Activated CD8-positive, alpha-beta T cell treated with anti-CD3 and anti-CD28 coated beads for 36 hours (primary cell): Measurements from ENCODE around the gene TMOD4. TPM values are rescaled to one million over a fixed set of nuclear protein-coding genes. Genes with fewer than 3 reads are reported as not detected.
"Not testable (repeated sequence)": the region's sequence is repeated elsewhere in the genome, so short reads cannot be mapped to it uniquely, and the experiment has no call there.

ENCODE experiments used
- ATAC-seq: fragments of 200-7000 bp; cut with Tn5 transposase; one replicate; pipeline ENCODE4 v1.10.0; 2021; ENCODE audit warnings: mild to moderate bottlenecking, moderate library complexity
- CTCF ChIA-PET: fragments of 350-600 bp; sonication (Branson Sonifier 250); formaldehyde crosslinking; loops from one replicate; lab custom pipeline; 2021; ENCODE audit warnings: antibody characterized with exemption; lab: Charles Lee
- POLR2A ChIA-PET: fragments of 350-600 bp; sonication (Branson Sonifier 250); formaldehyde crosslinking; loops from one replicate; lab custom pipeline; 2021; ENCODE audit warnings: antibody characterized with exemption; lab: Charles Lee
- DNase-seq: peaks from one replicate; pipeline ENCODE4 v3.0.0-alpha.2; 2020
- H3K27ac Mint-ChIP-seq: one replicate; pipeline ENCODE4 v1.8.0; 2021; ENCODE audit warnings: mild to moderate bottlenecking, mixed read lengths
- H3K27me3 Mint-ChIP-seq: one replicate; pipeline ENCODE4 v1.8.0; 2021; ENCODE audit warnings: mixed read lengths
- H3K36me3 Mint-ChIP-seq: one replicate; pipeline ENCODE4 v1.8.0; 2021; ENCODE audit warnings: low read depth, mixed read lengths
- H3K4me1 Mint-ChIP-seq: one replicate; pipeline ENCODE4 v1.8.0; 2021; ENCODE audit warnings: low read depth, mixed read lengths
- H3K4me3 Mint-ChIP-seq: one replicate; pipeline ENCODE4 v1.8.0; 2021; ENCODE audit warnings: mild to moderate bottlenecking, moderate library complexity, mixed read lengths
- H3K9me3 Mint-ChIP-seq: one replicate; pipeline ENCODE4 v1.8.0; 2021; ENCODE audit warnings: mixed read lengths
- intact Hi-C: fragments of 100-400 bp; cut with micrococcal nuclease; formaldehyde crosslinking; loops from one replicate; pipeline ENCODE4 v1.10.0; 2022
- total RNA-seq, 2 experiments: library from RNA; stranded (reverse); gene quantifications; one replicate each; pipeline ENCODE4 v1.2.3, GENCODE V29; 2021
- TF ChIP-seq, protein P1 (sequence below): fragments of 200-600 bp; IDR thresholded peaks from one replicate; pipeline ENCODE4 v1.8.0; 2022; ENCODE audit warnings: antibody characterized with exemption, mild to moderate bottlenecking

Gene TMOD4
- total RNA-seq, 2 experiments from 2014 or later = 1.9 to 2.5 TPM

DNA sequence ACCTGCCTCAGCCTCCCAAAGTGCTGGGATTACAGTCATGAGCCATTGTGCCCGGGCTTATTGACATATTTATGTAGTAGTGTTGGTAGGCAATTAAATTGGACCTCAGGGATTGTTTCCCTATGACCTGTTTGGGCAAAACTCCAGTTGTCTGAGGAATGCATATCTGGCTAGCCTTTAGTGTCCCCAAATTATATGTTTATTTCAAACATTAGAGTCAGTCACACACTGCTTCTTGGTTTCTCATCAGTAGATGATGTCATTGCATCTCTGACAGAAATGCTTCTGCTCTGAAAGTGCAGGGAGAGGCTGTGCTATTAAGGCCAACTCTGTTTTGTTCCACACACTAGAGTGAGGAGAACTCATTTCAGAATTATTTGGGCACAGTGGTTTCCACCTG is 35.0 kb upstream of the TMOD4 start:
- Mint-ChIP-seq H3K27ac (no peak overlapping the region), H3K27me3 (no peaks in the 10 kb centered on the region), H3K4me1 (peaks cover 22% of the 10 kb centered on the region), H3K9me3 (no peaks in the 10 kb centered on the region), H3K36me3 (peaks cover 40% of the 10 kb centered on the region), H3K4me3 (no peak overlapping the region)
- TF ChIP-seq, protein P1, sequence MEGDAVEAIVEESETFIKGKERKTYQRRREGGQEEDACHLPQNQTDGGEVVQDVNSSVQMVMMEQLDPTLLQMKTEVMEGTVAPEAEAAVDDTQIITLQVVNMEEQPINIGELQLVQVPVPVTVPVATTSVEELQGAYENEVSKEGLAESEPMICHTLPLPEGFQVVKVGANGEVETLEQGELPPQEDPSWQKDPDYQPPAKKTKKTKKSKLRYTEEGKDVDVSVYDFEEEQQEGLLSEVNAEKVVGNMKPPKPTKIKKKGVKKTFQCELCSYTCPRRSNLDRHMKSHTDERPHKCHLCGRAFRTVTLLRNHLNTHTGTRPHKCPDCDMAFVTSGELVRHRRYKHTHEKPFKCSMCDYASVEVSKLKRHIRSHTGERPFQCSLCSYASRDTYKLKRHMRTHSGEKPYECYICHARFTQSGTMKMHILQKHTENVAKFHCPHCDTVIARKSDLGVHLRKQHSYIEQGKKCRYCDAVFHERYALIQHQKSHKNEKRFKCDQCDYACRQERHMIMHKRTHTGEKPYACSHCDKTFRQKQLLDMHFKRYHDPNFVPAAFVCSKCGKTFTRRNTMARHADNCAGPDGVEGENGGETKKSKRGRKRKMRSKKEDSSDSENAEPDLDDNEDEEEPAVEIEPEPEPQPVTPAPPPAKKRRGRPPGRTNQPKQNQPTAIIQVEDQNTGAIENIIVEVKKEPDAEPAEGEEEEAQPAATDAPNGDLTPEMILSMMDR = no peak
- intact Hi-C loops = no loop called here
- no peak for ATAC-seq
- POLR2A ChIA-PET = no interaction called here
- CTCF ChIA-PET = interaction anchor here (1.3 to 1.6 kb wide), 2 partner anchors 16 to 111 kb away, joined by 3 to 4 read pairs; no protein-coding TSS in a partner anchor
- no peak for DNase-seq

DNA sequence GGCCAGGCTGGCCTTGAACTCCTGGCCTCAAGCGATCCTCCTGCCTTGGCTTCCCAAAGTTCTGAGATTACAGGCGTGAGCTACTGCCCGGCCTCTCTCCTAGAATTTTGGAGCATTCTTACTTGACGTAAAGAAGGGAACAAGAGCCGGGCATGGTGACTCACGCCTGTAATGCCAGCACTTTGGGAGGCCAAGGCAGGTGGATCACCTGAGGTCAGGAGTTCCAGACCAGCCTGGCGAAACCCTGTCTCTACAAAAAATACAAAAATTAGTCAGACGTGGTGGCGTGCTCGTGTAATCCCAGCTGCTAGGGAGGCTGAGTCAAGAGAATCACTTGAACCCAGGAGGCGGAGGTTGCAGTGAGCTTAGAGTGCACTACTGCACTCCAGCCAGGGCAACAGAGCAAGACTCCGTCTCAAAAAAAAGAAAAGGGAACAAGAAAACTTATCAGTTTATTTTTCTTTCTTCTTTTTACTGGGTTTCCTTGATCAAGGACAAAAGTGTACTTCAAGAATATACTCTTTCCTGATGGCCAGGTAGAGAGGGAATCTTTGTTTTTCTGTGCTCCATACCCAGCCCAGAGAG is 29.7 kb upstream of the TMOD4 start:
- Mint-ChIP-seq H3K36me3 (peaks cover 33% of the 10 kb centered on the region), H3K4me1 (peaks cover 26% of the 10 kb centered on the region)
- CTCF ChIA-PET = interaction anchor here (1.0 to 1.3 kb wide), 2 partner anchors 46 to 135 kb away, joined by 3 read pairs; no protein-coding TSS in a partner anchor
- H3K27me3 Mint-ChIP-seq, DNase-seq, intact Hi-C loops, H3K9me3 Mint-ChIP-seq, ATAC-seq, H3K27ac Mint-ChIP-seq, POLR2A ChIA-PET, H3K4me3 Mint-ChIP-seq: not testable (repeated sequence)

DNA sequence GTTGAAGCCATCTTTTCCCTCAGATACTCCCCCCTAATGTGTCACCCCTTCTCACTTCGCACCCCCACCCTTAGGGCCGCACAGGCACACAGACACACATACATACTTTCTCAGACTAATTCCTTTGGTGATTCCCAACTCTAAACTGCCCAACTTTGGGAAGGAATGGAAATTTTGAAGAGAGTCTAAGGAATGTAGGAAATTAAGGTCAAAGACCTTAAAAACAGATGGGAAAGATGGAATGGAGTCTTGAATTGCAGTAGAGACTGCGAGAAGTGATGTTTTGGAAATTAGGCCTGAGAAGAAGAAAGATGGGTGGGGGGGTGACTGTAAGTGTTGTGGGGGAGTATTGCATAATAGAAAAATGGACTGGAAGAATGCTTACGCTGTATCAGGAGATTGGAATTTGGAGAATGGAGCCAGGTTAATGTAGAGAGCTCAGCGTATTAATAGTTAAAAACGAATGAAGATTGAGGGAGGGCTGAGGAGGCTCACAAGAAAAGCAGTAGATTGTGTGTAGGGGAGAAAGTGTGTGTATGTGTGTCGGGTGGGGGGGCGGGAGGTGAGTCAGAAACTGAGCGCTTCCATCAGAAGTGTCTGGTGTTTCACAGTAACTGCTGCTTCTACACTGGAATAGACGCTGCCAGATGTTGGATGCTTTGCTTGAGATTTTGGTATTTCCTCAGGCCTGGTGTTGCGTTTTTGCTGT is 24.2 kb upstream of the TMOD4 start:
- intact Hi-C loops = loop anchor here (5.0 kb wide), 2 partner anchors 52 to 142 kb away; partner anchors contain the start of gene PSMD4
- peaks cover 31% of the 10 kb centered on the region for H3K36me3 Mint-ChIP-seq
- DNase-seq (peak; percentile 41), ATAC-seq (peak; percentile 15)
- CTCF ChIA-PET = interaction anchor here (1.3 to 3.9 kb wide), 4 partner anchors 52 to 100 kb away, joined by 4 to 16 read pairs (median 6); partner anchors contain the start of gene PSMD4
- TF ChIP-seq, protein P1 = no peak
- no peaks in the 10 kb centered on the region for H3K27me3 Mint-ChIP-seq
- peak overlapping the region; percentile 98 for H3K27ac Mint-ChIP-seq
- H3K9me3 Mint-ChIP-seq = no peaks in the 10 kb centered on the region
- peaks cover 42% of the 10 kb centered on the region for H3K4me1 Mint-ChIP-seq
- peak overlapping the region; percentile 98 for H3K4me3 Mint-ChIP-seq
- POLR2A ChIA-PET = interaction anchor here (1.1 to 1.8 kb wide), 4 partner anchors 20 to 130 kb away, joined by 3 to 7 read pairs (median 6); partner anchors contain the start of genes GABPB2 and PSMD4

DNA sequence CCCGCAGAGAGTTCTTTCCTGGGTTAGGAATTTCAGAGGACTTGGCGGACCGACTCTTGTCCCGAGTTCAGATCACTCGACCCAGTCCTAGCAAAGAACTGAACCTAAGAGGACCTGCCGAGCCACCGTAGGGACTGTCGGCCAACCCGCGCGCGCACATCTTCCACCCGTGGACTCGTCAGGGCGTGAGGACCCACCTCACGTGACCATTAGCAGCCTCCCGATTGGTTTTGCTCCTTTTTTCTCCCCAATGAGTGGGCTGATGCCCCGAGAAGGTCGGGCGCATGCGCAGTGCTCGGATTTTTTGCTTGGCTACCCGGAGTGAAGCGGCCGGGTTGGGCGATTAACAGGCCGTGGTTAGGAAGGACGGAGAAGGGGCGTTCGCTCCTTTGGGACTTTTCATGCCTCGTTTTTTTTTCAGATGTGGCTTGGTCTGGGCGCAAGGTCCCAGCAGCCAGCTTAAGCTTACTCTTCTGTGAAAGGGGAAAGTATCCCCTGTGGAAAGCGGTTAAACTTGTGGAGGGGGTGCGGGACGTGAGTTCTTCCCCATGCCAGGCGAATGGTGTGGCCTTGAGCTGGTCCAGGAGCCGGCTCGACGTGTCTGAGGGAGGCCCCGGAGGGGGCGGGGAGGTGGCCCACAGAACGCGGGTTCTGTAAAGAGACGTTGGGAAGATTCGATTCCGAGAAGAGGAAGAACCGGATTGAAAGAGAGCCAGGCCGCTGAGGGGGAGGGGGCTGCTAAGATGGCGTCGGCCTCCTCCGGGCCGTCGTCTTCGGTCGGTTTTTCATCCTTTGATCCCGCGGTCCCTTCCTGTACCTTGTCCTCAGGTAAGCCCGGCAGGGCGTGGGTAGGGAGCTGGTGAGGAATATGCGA is 22.7 kb upstream of the TMOD4 start, which contains the start of gene PIP5K1A:
Gene PIP5K1A, plus strand, starts transcription at position 299 of the 874 bp plus-strand sequence. Its CDS starts 445 bp downstream, at position 744.
- ChIA-PET POLR2A (interaction anchor here (0.6 to 1.8 kb wide), 10 partner anchors 9 to 128 kb away, joined by 3 to 11 read pairs (median 5); partner anchors contain the start of genes GABPB2, LYSMD1, PSMD4 and SCNM1), CTCF (interaction anchor here (0.8 to 1.8 kb wide), 4 partner anchors 41 to 99 kb away, joined by 3 to 8 read pairs (median 4); partner anchors contain the start of gene PSMD4)
- Mint-ChIP-seq H3K27me3 (no peaks in the 10 kb centered on the region), H3K4me1 (peaks cover 33% of the 10 kb centered on the region), H3K4me3 (peak within 1 kb of the TSS; percentile 98), H3K36me3 (peaks cover 29% of the 10 kb centered on the region), H3K9me3 (no peaks in the 10 kb centered on the region), H3K27ac (peak within 1 kb of the TSS; percentile 98)
- ATAC-seq (peak; percentile 86), DNase-seq (peak; percentile 99)
- TF ChIP-seq, protein P1 = no peak
- intact Hi-C loops = loop anchor here (5.0 kb wide), 2 partner anchors 54 to 144 kb away; partner anchors contain the start of gene PSMD4
